ENCODE results near the gene KMO.

- TF ChIP-seq EZH2 (IDR thresholded peaks at IDR 0.05; ENCODE audit: low read length, unreplicated experiment): no peak
- TF ChIP-seq CTCF (conservative IDR thresholded peaks at IDR 0.05; ENCODE audit: low read depth, low read length): no peak
Measured at GRCh38 chr1:241610056-241610815, 78.1 kb downstream of the KMO start.
